Tibial nerve (tissue), 3 donors: ENCODE results near the gene HTR3A.

Source experiments
- POLR2A ChIP-seq, 2 donors: fragments of 450-650 bp; IDR thresholded peaks; one replicate each; pipeline ENCODE4 v1.6.1; 2017; ENCODE audit warnings: antibody characterized with exemption in 2 of 2, mild to moderate bottlenecking in 2 of 2, moderate library complexity in 2 of 2
- TF ChIP-seq, protein P1 (sequence below), 5 experiments: fragments of 200-600 bp in 3 of 5; fragments of 450-650 bp in 2 of 5; sonication (generic) in 3 of 5; IDR thresholded peaks; one replicate each; pipeline ENCODE4 v1.5.1; 2016 to 2019; ENCODE audit warnings: antibody characterized with exemption in 5 of 5, mild to moderate bottlenecking in 3 of 5, moderate library complexity in 2 of 5

DNA sequence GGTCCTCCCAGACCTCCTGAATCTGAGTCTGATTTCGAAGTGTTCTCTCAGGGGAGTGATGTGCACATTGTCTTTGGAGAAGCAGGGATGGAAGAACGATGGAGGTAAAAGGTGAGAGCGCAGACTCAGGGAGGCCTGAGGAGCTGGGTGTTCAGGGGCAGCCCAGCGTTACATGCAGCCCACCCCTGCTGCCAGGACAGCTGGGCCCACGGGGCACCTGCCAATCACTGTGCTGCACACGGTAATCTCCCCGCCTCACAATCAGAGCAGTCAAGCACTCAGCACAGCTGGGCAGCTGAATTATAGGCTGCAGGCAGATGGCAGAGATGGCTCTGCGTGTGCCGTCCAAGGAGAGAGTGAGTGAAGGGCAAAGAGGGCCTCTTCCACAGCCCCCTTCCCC, 17.9 kb upstream of the HTR3A start:
- TF ChIP-seq, protein P1, sequence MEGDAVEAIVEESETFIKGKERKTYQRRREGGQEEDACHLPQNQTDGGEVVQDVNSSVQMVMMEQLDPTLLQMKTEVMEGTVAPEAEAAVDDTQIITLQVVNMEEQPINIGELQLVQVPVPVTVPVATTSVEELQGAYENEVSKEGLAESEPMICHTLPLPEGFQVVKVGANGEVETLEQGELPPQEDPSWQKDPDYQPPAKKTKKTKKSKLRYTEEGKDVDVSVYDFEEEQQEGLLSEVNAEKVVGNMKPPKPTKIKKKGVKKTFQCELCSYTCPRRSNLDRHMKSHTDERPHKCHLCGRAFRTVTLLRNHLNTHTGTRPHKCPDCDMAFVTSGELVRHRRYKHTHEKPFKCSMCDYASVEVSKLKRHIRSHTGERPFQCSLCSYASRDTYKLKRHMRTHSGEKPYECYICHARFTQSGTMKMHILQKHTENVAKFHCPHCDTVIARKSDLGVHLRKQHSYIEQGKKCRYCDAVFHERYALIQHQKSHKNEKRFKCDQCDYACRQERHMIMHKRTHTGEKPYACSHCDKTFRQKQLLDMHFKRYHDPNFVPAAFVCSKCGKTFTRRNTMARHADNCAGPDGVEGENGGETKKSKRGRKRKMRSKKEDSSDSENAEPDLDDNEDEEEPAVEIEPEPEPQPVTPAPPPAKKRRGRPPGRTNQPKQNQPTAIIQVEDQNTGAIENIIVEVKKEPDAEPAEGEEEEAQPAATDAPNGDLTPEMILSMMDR (IDR thresholded peaks at IDR 0.05), result no peak
- no peak for TF ChIP-seq POLR2A (IDR thresholded peaks at IDR 0.05)
